NCI-H2107 (cell line): ENCODE results near the gene CIAPIN1.

Experiments used
- DNase-seq: peaks from one replicate; lab custom pipeline; 2025; lab: John Stamatoyannopoulos, UW

The CIAPIN1 gene

DNA sequence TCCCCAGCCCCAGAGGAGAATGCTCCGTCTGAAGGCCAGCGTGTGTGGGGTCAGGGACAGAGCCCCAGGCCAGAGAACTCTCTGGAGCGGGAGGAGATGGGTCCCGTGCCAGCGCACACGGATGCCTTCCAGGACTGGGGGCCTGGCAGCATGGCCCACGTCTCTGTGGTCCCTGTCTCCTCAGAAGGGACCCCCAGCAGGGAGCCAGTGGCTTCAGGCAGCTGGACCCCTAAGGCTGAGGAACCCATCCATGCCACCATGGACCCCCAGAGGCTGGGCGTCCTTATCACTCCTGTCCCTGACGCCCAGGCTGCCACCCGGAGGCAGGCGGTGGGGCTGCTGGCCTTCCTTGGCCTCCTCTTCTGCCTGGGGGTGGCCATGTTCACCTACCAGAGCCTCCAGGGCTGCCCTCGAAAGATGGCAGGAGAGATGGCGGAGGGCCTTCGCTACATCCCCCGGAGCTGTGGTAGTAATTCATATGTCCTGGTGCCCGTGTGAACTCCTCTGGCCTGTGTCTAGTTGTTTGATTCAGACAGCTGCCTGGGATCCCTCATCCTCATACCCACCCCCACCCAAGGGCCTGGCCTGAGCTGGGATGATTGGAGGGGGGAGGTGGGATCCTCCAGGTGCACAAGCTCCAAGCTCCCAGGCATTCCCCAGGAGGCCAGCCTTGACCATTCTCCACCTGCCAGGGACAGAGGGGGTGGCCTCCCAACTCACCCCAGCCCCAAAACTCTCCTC lies 64.5 kb downstream of the CIAPIN1 start:
- no peak for DNase-seq

GRCh38 chr16:57381791-57382534 lies 65.2 kb downstream of the CIAPIN1 start:
- no peak for DNase-seq

GRCh38 chr16:57380671-57381462 lies 66.3 kb downstream of the CIAPIN1 start:
- no peak for DNase-seq

DNA sequence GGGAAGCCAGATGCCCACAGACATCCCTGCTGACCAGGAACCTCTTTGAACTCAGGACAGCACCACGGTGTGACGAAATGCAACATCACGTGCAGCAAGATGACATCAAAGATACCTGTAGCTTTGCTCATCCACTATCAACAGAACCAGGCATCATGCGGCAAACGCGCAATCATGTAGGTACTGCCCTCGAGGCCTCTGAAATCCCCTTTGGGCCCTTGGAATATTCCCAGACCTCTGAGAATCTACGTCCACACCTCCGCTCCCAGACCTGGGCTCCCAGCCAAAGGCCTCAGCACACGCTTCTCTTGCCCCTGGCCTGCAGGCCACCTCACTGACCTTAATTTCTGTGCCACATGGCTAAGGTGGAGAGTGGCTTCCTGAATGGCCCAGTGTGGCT lies 67.6 kb downstream of the CIAPIN1 start:
- DNase-seq = no peak
